ENCODE results near the gene CCDC146. TPM values are rescaled to one million over a fixed set of nuclear protein-coding genes. Genes with fewer than 3 reads are reported as not detected.

CCDC146 gene
- total and polyA plus RNA-seq, 9 donors, result 5.3 to 44.6 (median 14.0) TPM

DNA sequence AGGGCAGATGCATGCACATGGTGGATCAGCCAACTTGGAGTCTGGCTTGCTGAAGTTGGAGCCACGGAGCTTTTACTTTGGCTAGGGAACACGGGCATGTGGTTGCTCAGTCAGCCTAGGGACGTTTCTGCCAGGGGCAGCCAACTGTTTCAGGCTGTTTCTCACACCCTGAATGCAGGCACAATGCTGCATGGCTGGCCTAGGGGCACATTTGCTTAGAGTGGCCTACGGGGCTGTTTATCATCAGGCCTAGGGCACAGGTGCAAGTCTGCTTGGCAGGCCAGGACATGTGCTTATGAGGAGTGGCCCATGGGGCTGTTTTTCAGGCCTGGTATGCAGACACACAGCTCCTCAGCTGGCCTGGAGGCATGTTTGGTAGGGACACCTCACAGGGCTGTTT is 186.4 kb downstream of the CCDC146 start:
- Histone ChIP-seq H3K4me1 (ENCODE audit: insufficient read depth) (peaks cover 2% of the 10 kb centered on the region), H3K36me3 (no peaks in the 10 kb centered on the region), H3K9me3 (no peaks in the 10 kb centered on the region), H3K27ac (no peak overlapping the region), H3K27me3 (no peaks in the 10 kb centered on the region), H3K4me3 (no peak overlapping the region)
- no peak for TF ChIP-seq POLR2A (IDR thresholded peaks at IDR 0.05)
- TF ChIP-seq, protein P1, sequence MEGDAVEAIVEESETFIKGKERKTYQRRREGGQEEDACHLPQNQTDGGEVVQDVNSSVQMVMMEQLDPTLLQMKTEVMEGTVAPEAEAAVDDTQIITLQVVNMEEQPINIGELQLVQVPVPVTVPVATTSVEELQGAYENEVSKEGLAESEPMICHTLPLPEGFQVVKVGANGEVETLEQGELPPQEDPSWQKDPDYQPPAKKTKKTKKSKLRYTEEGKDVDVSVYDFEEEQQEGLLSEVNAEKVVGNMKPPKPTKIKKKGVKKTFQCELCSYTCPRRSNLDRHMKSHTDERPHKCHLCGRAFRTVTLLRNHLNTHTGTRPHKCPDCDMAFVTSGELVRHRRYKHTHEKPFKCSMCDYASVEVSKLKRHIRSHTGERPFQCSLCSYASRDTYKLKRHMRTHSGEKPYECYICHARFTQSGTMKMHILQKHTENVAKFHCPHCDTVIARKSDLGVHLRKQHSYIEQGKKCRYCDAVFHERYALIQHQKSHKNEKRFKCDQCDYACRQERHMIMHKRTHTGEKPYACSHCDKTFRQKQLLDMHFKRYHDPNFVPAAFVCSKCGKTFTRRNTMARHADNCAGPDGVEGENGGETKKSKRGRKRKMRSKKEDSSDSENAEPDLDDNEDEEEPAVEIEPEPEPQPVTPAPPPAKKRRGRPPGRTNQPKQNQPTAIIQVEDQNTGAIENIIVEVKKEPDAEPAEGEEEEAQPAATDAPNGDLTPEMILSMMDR (IDR thresholded peaks at IDR 0.05), result no peak
- TF ChIP-seq EP300 (IDR thresholded peaks at IDR 0.05), result no peak
- intact Hi-C loops (cut with DNase I), result no loop called here
- DNase-seq, result no peak
- 91 to 95% (median 94%) methylated on average over 4 of the region's 4 CpGs for WGBS, 3 donors

- TF ChIP-seq, protein P1 (IDR thresholded peaks at IDR 0.05), result no peak
- no peak for TF ChIP-seq POLR2A (IDR thresholded peaks at IDR 0.05)
- no peak for TF ChIP-seq EP300 (IDR thresholded peaks at IDR 0.05)
- intact Hi-C loops (cut with DNase I), result no loop called here
- DNase-seq, result no peak
- Histone ChIP-seq H3K9me3 (no peaks in the 10 kb centered on the region), H3K4me1 (ENCODE audit: insufficient read depth) (peaks cover 2% of the 10 kb centered on the region), H3K27me3 (no peaks in the 10 kb centered on the region), H3K27ac (no peak overlapping the region), H3K4me3 (no peak overlapping the region), H3K36me3 (no peaks in the 10 kb centered on the region)
- 67 to 78% (median 74%) methylated on average over 1 of the region's 1 CpG for WGBS, 3 donors
These were observed 187.4 kb downstream of the CCDC146 start for GRCh38 chr7:77309714-77310220.

DNA sequence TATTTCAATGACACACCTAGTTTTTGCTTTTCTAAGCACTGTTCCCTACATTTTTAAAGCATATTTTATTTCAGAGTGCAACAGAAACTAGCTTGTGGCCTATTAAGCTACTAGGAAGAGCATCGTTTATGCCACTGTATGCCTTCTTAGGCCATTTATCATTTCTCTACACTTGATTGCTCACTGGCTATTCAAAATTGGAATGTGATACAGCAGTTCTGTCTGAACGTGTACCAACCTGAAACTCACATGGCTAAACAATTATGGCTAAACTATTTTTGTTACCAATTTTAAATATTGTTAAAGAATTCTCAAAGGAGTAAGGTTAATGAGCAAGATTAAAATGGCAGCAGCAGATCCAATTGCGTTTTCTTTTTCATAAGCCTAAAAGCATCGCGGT is 188.6 kb downstream of the CCDC146 start:
- Histone ChIP-seq H3K36me3 (no peaks in the 10 kb centered on the region), H3K9me3 (no peaks in the 10 kb centered on the region), H3K4me3 (no peak overlapping the region), H3K4me1 (ENCODE audit: insufficient read depth) (peaks cover 2% of the 10 kb centered on the region), H3K27me3 (no peaks in the 10 kb centered on the region), H3K27ac (no peak overlapping the region)
- WGBS, 3 donors, result 90 to 93% (median 90%) methylated on average over 5 of the region's 5 CpGs
- no peak for DNase-seq
- intact Hi-C loops (cut with DNase I), result no loop called here
- TF ChIP-seq EP300 (IDR thresholded peaks at IDR 0.05) (no peak), POLR2A (IDR thresholded peaks at IDR 0.05) (no peak)
- TF ChIP-seq, protein P1 (IDR thresholded peaks at IDR 0.05), result no peak

DNA sequence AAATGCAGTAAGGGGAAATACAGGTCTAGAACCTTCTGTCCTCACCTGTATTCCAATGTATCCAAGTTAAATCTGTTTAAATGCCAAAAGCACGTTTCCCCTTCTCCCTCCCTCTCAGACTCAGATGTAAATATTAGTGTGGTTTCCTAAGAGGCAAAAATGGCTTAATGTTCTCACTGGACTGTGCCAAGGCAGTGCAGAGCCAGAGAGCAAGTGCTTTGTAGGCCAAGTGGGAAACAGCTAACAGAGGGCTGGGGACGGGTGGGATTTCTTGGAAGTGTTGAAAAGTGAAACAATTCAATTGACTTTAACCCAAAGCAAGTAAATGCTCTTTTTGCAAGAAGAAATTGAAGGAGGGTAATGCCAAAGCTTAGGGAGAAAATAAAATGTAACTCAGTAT is 190.7 kb downstream of the CCDC146 start:
- Histone ChIP-seq H3K27ac (no peak overlapping the region), H3K36me3 (no peaks in the 10 kb centered on the region), H3K27me3 (no peaks in the 10 kb centered on the region), H3K9me3 (no peaks in the 10 kb centered on the region), H3K4me1 (ENCODE audit: insufficient read depth) (peaks cover 2% of the 10 kb centered on the region), H3K4me3 (no peak overlapping the region)
- DNase-seq, result no peak
- 13 to 27% (median 20%) methylated on average over 2 of the region's 2 CpGs for WGBS, 3 donors
- TF ChIP-seq EP300 (IDR thresholded peaks at IDR 0.05), result no peak
- TF ChIP-seq, protein P1 (IDR thresholded peaks at IDR 0.05), result no peak
- no peak for TF ChIP-seq POLR2A (IDR thresholded peaks at IDR 0.05)
- intact Hi-C loops (cut with DNase I), result no loop called here

Measured in ovary (tissue), 9 donors.